GM12892 (cell line): ENCODE data around the gene TOMM20.
"Not testable (repeated sequence)": the region's sequence is repeated elsewhere in the genome, so short reads cannot be mapped to it uniquely, and the experiment has no call there.

Experiments used
- POLR2A ChIP-seq: IDR thresholded peaks from 2 replicates; pipeline ENCODE4 v1.6.1; 2011; ENCODE audit warnings: low read depth, low read length, control low read depth
- POLR2AphosphoS5 ChIP-seq: IDR thresholded peaks from 2 replicates; pipeline ENCODE4 v1.6.1; 2011; ENCODE audit warnings: low read depth, low read length, control low read depth
- TAF1 ChIP-seq: IDR thresholded peaks from 2 replicates; pipeline ENCODE4 v1.6.1; 2011; ENCODE audit warnings: low read depth, mild to moderate bottlenecking, control low read depth, low read length, borderline replicate concordance

- not testable (repeated sequence) for TF ChIP-seq POLR2AphosphoS5, TAF1, POLR2A
These were observed 56.1 kb downstream of the TOMM20 start for GRCh38 chr1:235072577-235072976.
